Sigmoid colon (tissue), 4 donors: ENCODE measurements around the gene SBF2.

Experiments
- EP300 ChIP-seq, 4 donors: sonication (generic); formaldehyde crosslinking; IDR thresholded peaks; one replicate each; pipeline ENCODE4 v1.6.1; 2017; ENCODE audit warnings: antibody characterized with exemption in 4 of 4
- POLR2A ChIP-seq, 2 donors: fragments of 450-650 bp; IDR thresholded peaks; one replicate each; pipeline ENCODE4 v1.6.1; 2016; ENCODE audit warnings: antibody characterized with exemption in 2 of 2, mild to moderate bottlenecking in 2 of 2, moderate library complexity in 2 of 2
- TF ChIP-seq, protein P1 (sequence below), 4 experiments: fragments of 450-650 bp in 3 of 4; fragments of 200-600 bp in 1 of 4; IDR thresholded peaks; one replicate each; pipeline ENCODE4 v1.5.1; 2016 to 2019; ENCODE audit warnings: antibody characterized with exemption in 4 of 4, mild to moderate bottlenecking in 3 of 4, moderate library complexity in 2 of 4

DNA sequence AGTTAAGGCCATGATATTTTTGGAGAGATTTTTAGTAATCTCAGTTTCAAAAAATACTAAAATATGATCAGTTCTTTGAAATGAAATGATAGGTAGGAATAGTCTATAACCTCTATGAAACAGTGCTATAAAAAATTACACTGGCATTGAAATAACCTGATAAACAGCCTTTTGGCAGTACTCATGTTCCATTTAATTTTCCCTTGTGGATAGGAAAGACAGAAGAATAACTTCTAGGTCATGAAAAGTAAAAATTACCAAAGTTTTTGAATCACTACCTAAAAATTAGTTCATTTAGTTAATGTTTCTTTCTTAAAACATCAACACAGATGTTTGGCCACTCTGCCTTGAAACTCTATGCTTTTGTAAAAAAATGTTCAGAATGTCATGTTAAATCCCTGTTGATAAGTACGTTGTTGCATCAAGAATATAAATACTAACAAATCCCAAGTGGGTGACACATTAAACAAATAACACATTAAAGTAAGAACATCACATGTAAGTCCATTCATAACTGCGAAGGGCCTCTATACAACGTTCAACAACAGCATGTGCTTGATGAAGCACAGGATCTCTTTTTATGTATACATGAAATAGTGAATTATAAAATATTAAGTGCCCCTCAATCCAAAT, 339.9 kb downstream of the SBF2 start:
- TF ChIP-seq, protein P1, sequence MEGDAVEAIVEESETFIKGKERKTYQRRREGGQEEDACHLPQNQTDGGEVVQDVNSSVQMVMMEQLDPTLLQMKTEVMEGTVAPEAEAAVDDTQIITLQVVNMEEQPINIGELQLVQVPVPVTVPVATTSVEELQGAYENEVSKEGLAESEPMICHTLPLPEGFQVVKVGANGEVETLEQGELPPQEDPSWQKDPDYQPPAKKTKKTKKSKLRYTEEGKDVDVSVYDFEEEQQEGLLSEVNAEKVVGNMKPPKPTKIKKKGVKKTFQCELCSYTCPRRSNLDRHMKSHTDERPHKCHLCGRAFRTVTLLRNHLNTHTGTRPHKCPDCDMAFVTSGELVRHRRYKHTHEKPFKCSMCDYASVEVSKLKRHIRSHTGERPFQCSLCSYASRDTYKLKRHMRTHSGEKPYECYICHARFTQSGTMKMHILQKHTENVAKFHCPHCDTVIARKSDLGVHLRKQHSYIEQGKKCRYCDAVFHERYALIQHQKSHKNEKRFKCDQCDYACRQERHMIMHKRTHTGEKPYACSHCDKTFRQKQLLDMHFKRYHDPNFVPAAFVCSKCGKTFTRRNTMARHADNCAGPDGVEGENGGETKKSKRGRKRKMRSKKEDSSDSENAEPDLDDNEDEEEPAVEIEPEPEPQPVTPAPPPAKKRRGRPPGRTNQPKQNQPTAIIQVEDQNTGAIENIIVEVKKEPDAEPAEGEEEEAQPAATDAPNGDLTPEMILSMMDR (IDR thresholded peaks at IDR 0.05), result no peak
- TF ChIP-seq POLR2A (IDR thresholded peaks at IDR 0.05) (no peak), EP300 (IDR thresholded peaks at IDR 0.05) (no peak)
